DND-41 (cell line): ENCODE measurements around the gene PROSER3.

Experiments
- ATAC-seq: fragments of 200-7000 bp; cut with Tn5 transposase; 3 replicates; pipeline ENCODE4 v1.9.1; 2021; ENCODE audit warnings: low read depth; ENCODE audit not compliant: insufficient read depth
- DNase-seq: peaks from one replicate; pipeline ENCODE4 v3.0.0-alpha.2; 2020
- H2AFZ ChIP-seq: 2 replicates; pipeline ENCODE4 v1.6.0; 2012; ENCODE audit warnings: low read depth, low read length
- H3K27ac ChIP-seq: 2 replicates; pipeline ENCODE4 v1.5.1; 2012; ENCODE audit warnings: low read length, inconsistent platforms
- H3K27me3 ChIP-seq: fragments of 200-600 bp; sonication (generic); 2 replicates; pipeline ENCODE4 v1.6.0; 2012; ENCODE audit warnings: low read length, mild to moderate bottlenecking, inconsistent platforms; ENCODE audit not compliant: insufficient read depth, poor library complexity
- H3K36me3 ChIP-seq: 2 replicates; pipeline ENCODE4 v1.5.1; 2012; ENCODE audit warnings: low read length, inconsistent platforms; ENCODE audit not compliant: insufficient read depth
- H3K4me1 ChIP-seq: 2 replicates; pipeline ENCODE4 v1.5.1; 2012; ENCODE audit warnings: mild to moderate bottlenecking, low read length; ENCODE audit not compliant: insufficient read depth
- H3K4me2 ChIP-seq: 2 replicates; pipeline ENCODE4 v1.6.0; 2012; ENCODE audit warnings: mild to moderate bottlenecking, moderate library complexity, low read length, inconsistent platforms; ENCODE audit not compliant: insufficient read depth
- H3K4me3 ChIP-seq, 2 experiments: fragments of 200-600 bp in 1 of 2; shearing (Covaris generic) in 1 of 2; 2 replicates each; pipeline ENCODE4 v1.5.1; 2012 to 2016; ENCODE audit warnings: inconsistent platforms in 2 of 2, low read length in 2 of 2, mild to moderate bottlenecking in 2 of 2, low read depth in 1 of 2, moderate library complexity in 1 of 2
- H3K79me2 ChIP-seq: 2 replicates; pipeline ENCODE4 v1.6.0; 2012; ENCODE audit warnings: low read length, inconsistent platforms; ENCODE audit not compliant: insufficient read depth
- H3K9ac ChIP-seq: 2 replicates; pipeline ENCODE4 v1.6.0; 2012; ENCODE audit warnings: low read depth, mild to moderate bottlenecking, inconsistent platforms, low read length, moderate library complexity
- H3K9me3 ChIP-seq: 2 replicates; pipeline ENCODE4 v1.5.1; 2012; ENCODE audit warnings: low read length, moderate library complexity, mild to moderate bottlenecking, inconsistent platforms; ENCODE audit not compliant: insufficient read depth, severe bottlenecking
- H4K20me1 ChIP-seq: 2 replicates; pipeline ENCODE4 v1.6.0; 2012; ENCODE audit warnings: low read length; ENCODE audit not compliant: insufficient read depth
- CTCF ChIP-seq: IDR thresholded peaks from 2 replicates; pipeline ENCODE4 v1.5.1; 2012; ENCODE audit warnings: borderline replicate concordance, low read length, moderate library complexity, mild to moderate bottlenecking; ENCODE audit not compliant: poor library complexity, severe bottlenecking; ENCODE audit errors: extremely low read depth
- EZH2 ChIP-seq: IDR thresholded peaks from 3 replicates; pipeline ENCODE4 v1.6.1; 2012; ENCODE audit warnings: borderline replicate concordance, low read depth, mild to moderate bottlenecking, moderate library complexity, low read length, inconsistent platforms; ENCODE audit not compliant: severe bottlenecking

Gene PROSER3

GRCh38 chr19:35727956-35728706 is 29.8 kb upstream of the PROSER3 start:
- H3K4me3 ChIP-seq, result no peak overlapping the region
- no peaks in the 10 kb centered on the region for H3K27me3 ChIP-seq
- peaks cover 98% of the 10 kb centered on the region for H3K36me3 ChIP-seq
- DNase-seq, result no peak
- ATAC-seq, result no peak
- no peak overlapping the region for H2AFZ ChIP-seq
- no peaks in the 10 kb centered on the region for H3K9me3 ChIP-seq
- TF ChIP-seq CTCF (no peak), EZH2 (no peak)
- peaks cover 56% of the 10 kb centered on the region for H4K20me1 ChIP-seq
- no peaks in the 10 kb centered on the region for H3K4me1 ChIP-seq
- H3K9ac ChIP-seq, result no peak overlapping the region
- no peak overlapping the region for H3K4me2 ChIP-seq
- H3K79me2 ChIP-seq, result 0 out of 2 replicates have a peak, but pooled peaks cover 3% of the 10 kb centered on the region
- H3K27ac ChIP-seq, result no peak overlapping the region

GRCh38 chr19:35729021-35729420 is 29.0 kb upstream of the PROSER3 start:
- no peak for DNase-seq
- Histone ChIP-seq H3K79me2 (no peaks in the 10 kb centered on the region), H3K27me3 (no peaks in the 10 kb centered on the region), H3K4me1 (no peaks in the 10 kb centered on the region), H3K4me3 (no peak overlapping the region), H3K4me2 (no peak overlapping the region), H2AFZ (no peak overlapping the region), H3K9ac (no peak overlapping the region), H3K27ac (no peak overlapping the region), H3K36me3 (peaks cover 98% of the 10 kb centered on the region), H3K9me3 (no peaks in the 10 kb centered on the region), H4K20me1 (peaks cover 62% of the 10 kb centered on the region)
- TF ChIP-seq CTCF, result no peak
- ATAC-seq, result no peak

GRCh38 chr19:35729763-35730162 is 28.2 kb upstream of the PROSER3 start:
- Histone ChIP-seq H3K27me3 (no peaks in the 10 kb centered on the region), H4K20me1 (peaks cover 61% of the 10 kb centered on the region), H2AFZ (no peak overlapping the region), H3K27ac (no peak overlapping the region), H3K36me3 (peaks cover 98% of the 10 kb centered on the region), H3K79me2 (no peaks in the 10 kb centered on the region), H3K4me2 (no peak overlapping the region), H3K9ac (no peak overlapping the region), H3K4me1 (no peaks in the 10 kb centered on the region), H3K4me3 (no peak overlapping the region), H3K9me3 (no peaks in the 10 kb centered on the region)
- DNase-seq (no peak), ATAC-seq (no peak)
- no peak for TF ChIP-seq EZH2
- no peak for TF ChIP-seq CTCF

GRCh38 chr19:35730326-35730725 is 27.6 kb upstream of the PROSER3 start:
- H3K79me2 ChIP-seq, result no peaks in the 10 kb centered on the region
- DNase-seq (no peak), ATAC-seq (no peak)
- no peaks in the 10 kb centered on the region for H3K9me3 ChIP-seq
- no peak overlapping the region for H2AFZ ChIP-seq
- H3K4me1 ChIP-seq, result no peaks in the 10 kb centered on the region
- TF ChIP-seq CTCF (no peak), EZH2 (no peak)
- H3K27ac ChIP-seq, result no peak overlapping the region
- H4K20me1 ChIP-seq, result peaks cover 56% of the 10 kb centered on the region
- no peak overlapping the region for H3K9ac ChIP-seq
- H3K4me3 ChIP-seq, result no peak overlapping the region
- no peaks in the 10 kb centered on the region for H3K27me3 ChIP-seq
- H3K36me3 ChIP-seq, result peaks cover 98% of the 10 kb centered on the region
- H3K4me2 ChIP-seq, result no peak overlapping the region
